NCI-H748 (cell line): ENCODE measurements around the gene POC1A.

Experiments used
- DNase-seq: peaks from one replicate; lab custom pipeline; 2025; ENCODE audit not compliant: unreplicated experiment; lab: John Stamatoyannopoulos, UW

The POC1A gene

GRCh38 chr3:52154135-52155094 lies at the start of gene POC1A:
Gene POC1A (minus strand): TSS chr3:52154423. CDS start chr3:52154372, 51 bp downstream.
- peak; percentile 95 for DNase-seq

- no peak for DNase-seq
Measured at GRCh38 chr3:52203701-52204100, 49.5 kb upstream of the POC1A start.

GRCh38 chr3:52202384-52203077 lies 48.3 kb upstream of the POC1A start:
- no peak for DNase-seq

GRCh38 chr3:52200981-52201679 lies 46.9 kb upstream of the POC1A start:
- no peak for DNase-seq

GRCh38 chr3:52198643-52199608 lies 44.7 kb upstream of the POC1A start:
- no peak for DNase-seq

GRCh38 chr3:52197842-52198625 lies 43.8 kb upstream of the POC1A start, which contains the start of gene ALAS1:
Gene ALAS1 (plus strand): TSS chr3:52198160. CDS start chr3:52199242, 1,082 bp downstream.
- DNase-seq: peak; percentile 87

- no peak for DNase-seq
Measured at GRCh38 chr3:52197499-52197841, 43.2 kb upstream of the POC1A start.

- DNase-seq: no peak
Measured at GRCh38 chr3:52196977-52197376, 42.8 kb upstream of the POC1A start.

GRCh38 chr3:52195823-52196331 lies 41.7 kb upstream of the POC1A start:
- no peak for DNase-seq

GRCh38 chr3:52195291-52195597 lies 41.0 kb upstream of the POC1A start:
- DNase-seq: no peak

- DNase-seq: no peak
Measured at GRCh38 chr3:52194485-52195290, 40.5 kb upstream of the POC1A start.

GRCh38 chr3:52193065-52193464 lies 38.8 kb upstream of the POC1A start:
- DNase-seq: no peak

- DNase-seq: no peak
Measured at GRCh38 chr3:52191663-52192062, 37.4 kb upstream of the POC1A start.

GRCh38 chr3:52190294-52191074 lies 36.3 kb upstream of the POC1A start:
- no peak for DNase-seq

GRCh38 chr3:52188556-52188955 lies 34.3 kb upstream of the POC1A start:
- DNase-seq: no peak

- no peak for DNase-seq
Measured at GRCh38 chr3:52186729-52187128, 32.5 kb upstream of the POC1A start.

GRCh38 chr3:52185837-52186236 lies 31.6 kb upstream of the POC1A start:
- DNase-seq: no peak

- no peak for DNase-seq
Measured at GRCh38 chr3:52185311-52185710, 31.1 kb upstream of the POC1A start.
